Uterus (tissue), 2 donors: Measurements from ENCODE around the gene FGFRL1.

ENCODE experiments used
- POLR2A ChIP-seq, 2 donors: fragments of 450-650 bp; IDR thresholded peaks; one replicate each; pipeline ENCODE4 v1.6.1; 2016; ENCODE audit warnings: antibody characterized with exemption in 2 of 2, mild to moderate bottlenecking in 1 of 2, moderate library complexity in 1 of 2
- TF ChIP-seq, protein P1 (sequence below), 4 experiments: fragments of 200-600 bp in 2 of 4; fragments of 450-650 bp in 2 of 4; sonication (generic) in 2 of 4; IDR thresholded peaks; one replicate each; pipeline ENCODE4 v1.5.1; 2016 to 2019; ENCODE audit warnings: antibody characterized with exemption in 4 of 4, mild to moderate bottlenecking in 2 of 4, moderate library complexity in 1 of 4

DNA sequence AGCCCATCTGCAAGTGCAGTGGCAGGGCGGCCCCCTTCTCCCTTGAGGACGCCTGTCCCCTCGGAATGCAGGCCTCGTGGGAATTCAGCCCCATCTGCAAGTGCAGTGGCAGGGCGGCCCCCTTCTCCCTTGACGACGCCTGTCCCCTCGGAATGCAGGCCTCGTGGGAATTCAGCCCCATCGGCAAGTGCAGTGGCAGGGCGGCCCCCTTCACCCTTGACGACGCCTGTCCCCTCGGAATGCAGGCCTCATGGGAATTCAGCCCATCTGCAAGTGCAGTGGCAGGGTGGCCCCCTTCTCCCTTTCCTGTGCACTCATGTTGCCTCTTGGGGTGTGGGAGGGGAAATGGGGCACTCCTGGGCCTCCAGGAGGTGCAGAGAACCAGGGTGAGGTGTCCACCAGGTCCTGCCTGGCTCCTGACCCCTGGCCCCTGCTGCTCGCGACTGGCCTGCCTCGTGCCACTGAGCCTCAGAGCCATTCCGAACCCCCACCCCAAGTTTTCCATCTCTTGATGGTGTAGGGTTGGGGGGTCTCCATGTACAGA is 11.5 kb upstream of the FGFRL1 start:
- no peak for TF ChIP-seq POLR2A (IDR thresholded peaks at IDR 0.05)
- TF ChIP-seq, protein P1, sequence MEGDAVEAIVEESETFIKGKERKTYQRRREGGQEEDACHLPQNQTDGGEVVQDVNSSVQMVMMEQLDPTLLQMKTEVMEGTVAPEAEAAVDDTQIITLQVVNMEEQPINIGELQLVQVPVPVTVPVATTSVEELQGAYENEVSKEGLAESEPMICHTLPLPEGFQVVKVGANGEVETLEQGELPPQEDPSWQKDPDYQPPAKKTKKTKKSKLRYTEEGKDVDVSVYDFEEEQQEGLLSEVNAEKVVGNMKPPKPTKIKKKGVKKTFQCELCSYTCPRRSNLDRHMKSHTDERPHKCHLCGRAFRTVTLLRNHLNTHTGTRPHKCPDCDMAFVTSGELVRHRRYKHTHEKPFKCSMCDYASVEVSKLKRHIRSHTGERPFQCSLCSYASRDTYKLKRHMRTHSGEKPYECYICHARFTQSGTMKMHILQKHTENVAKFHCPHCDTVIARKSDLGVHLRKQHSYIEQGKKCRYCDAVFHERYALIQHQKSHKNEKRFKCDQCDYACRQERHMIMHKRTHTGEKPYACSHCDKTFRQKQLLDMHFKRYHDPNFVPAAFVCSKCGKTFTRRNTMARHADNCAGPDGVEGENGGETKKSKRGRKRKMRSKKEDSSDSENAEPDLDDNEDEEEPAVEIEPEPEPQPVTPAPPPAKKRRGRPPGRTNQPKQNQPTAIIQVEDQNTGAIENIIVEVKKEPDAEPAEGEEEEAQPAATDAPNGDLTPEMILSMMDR (IDR thresholded peaks at IDR 0.05): no peak
